Measurements from ENCODE around the gene GMCL2. TPM values are rescaled to one million over a fixed set of nuclear protein-coding genes. Genes with fewer than 3 reads are reported as not detected.

The GMCL2 gene
- total and polyA plus RNA-seq, 9 of the 15 experiments (the other 6 are each of a cell fraction or from before 2014, with no cell fraction given): 0.04 TPM; not detected in 8

DNA sequence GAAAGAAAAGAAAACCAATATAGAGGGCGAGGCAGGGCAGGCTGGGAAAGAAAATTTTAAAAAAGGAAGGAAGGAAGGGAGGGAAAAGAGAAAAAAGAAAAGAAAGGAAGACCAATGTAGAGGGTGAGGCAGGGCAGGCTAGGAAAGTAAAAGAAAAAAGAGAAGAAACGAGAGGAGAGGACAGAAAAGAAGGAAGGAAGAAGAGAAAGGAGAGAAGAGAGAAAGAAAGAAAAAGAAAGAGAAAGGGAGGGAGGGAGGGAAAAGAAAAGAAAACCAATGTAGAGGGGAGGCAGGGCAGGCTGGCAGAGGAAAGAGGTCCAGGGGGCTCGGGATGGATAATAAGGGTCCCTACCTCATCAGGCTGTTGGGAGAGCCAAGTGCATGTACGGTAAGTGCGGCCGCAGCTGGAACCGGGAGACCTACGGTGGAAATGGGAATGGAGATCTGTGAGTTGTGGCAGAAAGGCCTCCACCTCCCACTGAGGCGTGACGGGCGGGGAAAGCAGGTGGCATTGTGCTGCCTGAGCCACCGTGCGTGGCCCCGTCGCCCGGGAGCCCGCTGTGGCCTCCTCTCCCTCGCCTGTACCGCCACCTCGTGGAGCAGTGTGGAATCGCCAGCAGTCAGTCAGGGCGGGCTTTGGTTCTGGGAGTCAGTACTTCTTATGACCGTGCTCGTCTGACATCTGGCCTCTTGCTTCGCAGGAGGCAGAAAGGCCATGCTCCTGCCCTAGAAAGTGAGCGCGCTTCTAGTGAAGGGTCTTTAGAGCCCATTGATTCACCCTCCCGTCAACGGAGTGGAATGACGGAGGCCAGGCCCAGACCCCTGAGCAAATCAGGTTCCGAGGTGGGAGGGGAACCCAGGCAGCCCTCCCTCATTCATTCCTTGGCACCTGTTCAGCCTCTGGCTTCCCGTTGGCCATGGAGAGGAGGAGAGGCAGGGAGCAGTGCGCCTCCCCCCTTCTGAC, 23.1 kb downstream of the GMCL2 start (continued):
- TF ChIP-seq TRIM28 (IDR thresholded peaks at IDR 0.05) (no peak), CAMTA2 (CRISPR knock-in tag; conservative IDR thresholded peaks at IDR 0.05) (no peak), ZKSCAN3 (CRISPR knock-in tag; IDR thresholded peaks at IDR 0.05) (no peak), L3MBTL2 (IDR thresholded peaks at IDR 0.05) (peak; percentile 48; the same call in 1 of the 2 replicates), SP2 (IDR thresholded peaks at IDR 0.05; ENCODE audit: extremely low read depth, low read depth, low read length, poor library complexity, severe bottlenecking) (no peak)
- TF ChIP-seq, protein P1, sequence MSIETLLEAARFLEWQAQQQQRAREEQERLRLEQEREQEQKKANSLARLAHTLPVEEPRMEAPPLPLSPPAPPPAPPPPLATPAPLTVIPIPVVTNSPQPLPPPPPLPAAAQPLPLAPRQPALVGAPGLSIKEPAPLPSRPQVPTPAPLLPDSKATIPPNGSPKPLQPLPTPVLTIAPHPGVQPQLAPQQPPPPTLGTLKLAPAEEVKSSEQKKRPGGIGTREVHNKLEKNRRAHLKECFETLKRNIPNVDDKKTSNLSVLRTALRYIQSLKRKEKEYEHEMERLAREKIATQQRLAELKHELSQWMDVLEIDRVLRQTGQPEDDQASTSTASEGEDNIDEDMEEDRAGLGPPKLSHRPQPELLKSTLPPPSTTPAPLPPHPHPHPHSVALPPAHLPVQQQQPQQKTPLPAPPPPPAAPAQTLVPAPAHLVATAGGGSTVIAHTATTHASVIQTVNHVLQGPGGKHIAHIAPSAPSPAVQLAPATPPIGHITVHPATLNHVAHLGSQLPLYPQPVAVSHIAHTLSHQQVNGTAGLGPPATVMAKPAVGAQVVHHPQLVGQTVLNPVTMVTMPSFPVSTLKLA (conservative IDR thresholded peaks at IDR 0.05): peak in 1 of 2 experiments; percentile 25; a peak in 1 of 4 replicates
- TF ChIP-seq, protein P2, sequence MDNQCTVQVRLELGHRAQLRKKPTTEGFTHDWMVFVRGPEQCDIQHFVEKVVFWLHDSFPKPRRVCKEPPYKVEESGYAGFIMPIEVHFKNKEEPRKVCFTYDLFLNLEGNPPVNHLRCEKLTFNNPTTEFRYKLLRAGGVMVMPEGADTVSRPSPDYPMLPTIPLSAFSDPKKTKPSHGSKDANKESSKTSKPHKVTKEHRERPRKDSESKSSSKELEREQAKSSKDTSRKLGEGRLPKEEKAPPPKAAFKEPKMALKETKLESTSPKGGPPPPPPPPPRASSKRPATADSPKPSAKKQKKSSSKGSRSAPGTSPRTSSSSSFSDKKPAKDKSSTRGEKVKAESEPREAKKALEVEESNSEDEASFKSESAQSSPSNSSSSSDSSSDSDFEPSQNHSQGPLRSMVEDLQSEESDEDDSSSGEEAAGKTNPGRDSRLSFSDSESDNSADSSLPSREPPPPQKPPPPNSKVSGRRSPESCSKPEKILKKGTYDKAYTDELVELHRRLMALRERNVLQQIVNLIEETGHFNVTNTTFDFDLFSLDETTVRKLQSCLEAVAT (IDR thresholded peaks at IDR 0.05): no peak
- TF ChIP-seq, protein P3, sequence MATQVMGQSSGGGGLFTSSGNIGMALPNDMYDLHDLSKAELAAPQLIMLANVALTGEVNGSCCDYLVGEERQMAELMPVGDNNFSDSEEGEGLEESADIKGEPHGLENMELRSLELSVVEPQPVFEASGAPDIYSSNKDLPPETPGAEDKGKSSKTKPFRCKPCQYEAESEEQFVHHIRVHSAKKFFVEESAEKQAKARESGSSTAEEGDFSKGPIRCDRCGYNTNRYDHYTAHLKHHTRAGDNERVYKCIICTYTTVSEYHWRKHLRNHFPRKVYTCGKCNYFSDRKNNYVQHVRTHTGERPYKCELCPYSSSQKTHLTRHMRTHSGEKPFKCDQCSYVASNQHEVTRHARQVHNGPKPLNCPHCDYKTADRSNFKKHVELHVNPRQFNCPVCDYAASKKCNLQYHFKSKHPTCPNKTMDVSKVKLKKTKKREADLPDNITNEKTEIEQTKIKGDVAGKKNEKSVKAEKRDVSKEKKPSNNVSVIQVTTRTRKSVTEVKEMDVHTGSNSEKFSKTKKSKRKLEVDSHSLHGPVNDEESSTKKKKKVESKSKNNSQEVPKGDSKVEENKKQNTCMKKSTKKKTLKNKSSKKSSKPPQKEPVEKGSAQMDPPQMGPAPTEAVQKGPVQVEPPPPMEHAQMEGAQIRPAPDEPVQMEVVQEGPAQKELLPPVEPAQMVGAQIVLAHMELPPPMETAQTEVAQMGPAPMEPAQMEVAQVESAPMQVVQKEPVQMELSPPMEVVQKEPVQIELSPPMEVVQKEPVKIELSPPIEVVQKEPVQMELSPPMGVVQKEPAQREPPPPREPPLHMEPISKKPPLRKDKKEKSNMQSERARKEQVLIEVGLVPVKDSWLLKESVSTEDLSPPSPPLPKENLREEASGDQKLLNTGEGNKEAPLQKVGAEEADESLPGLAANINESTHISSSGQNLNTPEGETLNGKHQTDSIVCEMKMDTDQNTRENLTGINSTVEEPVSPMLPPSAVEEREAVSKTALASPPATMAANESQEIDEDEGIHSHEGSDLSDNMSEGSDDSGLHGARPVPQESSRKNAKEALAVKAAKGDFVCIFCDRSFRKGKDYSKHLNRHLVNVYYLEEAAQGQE (IDR thresholded peaks at IDR 0.05; ENCODE audit: borderline replicate concordance): peak; percentile 94
- TF ChIP-seq, protein P3 (CRISPR knock-in tag; IDR thresholded peaks at IDR 0.05; ENCODE audit: low read depth): no peak

Measured in K562 (cell line).